Activated gamma-delta T cell treated with Interleukin-2 at 50 U/mL for 16 hours (primary cell): ENCODE results near the gene SEPTIN10.

Experiments
- DNase-seq: peaks from one replicate; pipeline ENCODE4 v3.0.0-alpha.2; 2020

The SEPTIN10 gene

GRCh38 chr2:109493176-109493935, 120.4 kb downstream of the SEPTIN10 start:
- no peak for DNase-seq
